COLO668 (cell line): Measurements from ENCODE around the gene PHF23.

Experiments used
- DNase-seq: peaks from one replicate; lab custom pipeline; 2025; ENCODE audit not compliant: unreplicated experiment; lab: John Stamatoyannopoulos, UW

Gene PHF23

GRCh38 chr17:7239091-7240027 lies at the start of gene PHF23:
Gene PHF23 (minus strand): TSS chr17:7239457. CDS start chr17:7239279, 178 bp downstream.
- DNase-seq, result peak; percentile 96

- no peak for DNase-seq
Observed at GRCh38 chr17:7285679-7286078, 46.4 kb upstream of the PHF23 start.

GRCh38 chr17:7284911-7285310 lies 45.7 kb upstream of the PHF23 start:
- no peak for DNase-seq

GRCh38 chr17:7283471-7284216 lies 44.4 kb upstream of the PHF23 start:
- no peak for DNase-seq

- no peak for DNase-seq
Observed at GRCh38 chr17:7282752-7283321, 43.6 kb upstream of the PHF23 start.

GRCh38 chr17:7281953-7282751 lies 42.9 kb upstream of the PHF23 start:
- DNase-seq, result no peak

GRCh38 chr17:7281074-7281952 lies 42.1 kb upstream of the PHF23 start, which contains the start of gene SLC2A4:
Gene SLC2A4 (plus strand): TSS chr17:7281718. CDS start chr17:7281935, 217 bp downstream.
- peak; percentile 73 for DNase-seq

- DNase-seq, result peak; percentile 73
Observed at GRCh38 chr17:7280519-7281073, 41.3 kb upstream of the PHF23 start.

- no peak for DNase-seq
Observed at GRCh38 chr17:7279448-7279847, 40.2 kb upstream of the PHF23 start.

- DNase-seq, result no peak
Observed at GRCh38 chr17:7266784-7267183, 27.5 kb upstream of the PHF23 start.

- no peak for DNase-seq
Observed at GRCh38 chr17:7263801-7264078, 24.5 kb upstream of the PHF23 start.

GRCh38 chr17:7262935-7263800 lies 23.9 kb upstream of the PHF23 start:
- peak; percentile 45 for DNase-seq

- peak; percentile 92 for DNase-seq
Observed at GRCh38 chr17:7262192-7262934, 23.1 kb upstream of the PHF23 start, which contains the start of gene CLDN7. Gene CLDN7 (minus strand): TSS chr17:7262478. CDS start chr17:7262043, 435 bp downstream.

GRCh38 chr17:7261379-7262191 lies 22.3 kb upstream of the PHF23 start:
- DNase-seq, result peak; percentile 29

GRCh38 chr17:7260651-7261378 lies 21.6 kb upstream of the PHF23 start:
- peak; percentile 78 for DNase-seq

GRCh38 chr17:7260151-7260550 lies 20.9 kb upstream of the PHF23 start:
- DNase-seq, result no peak

GRCh38 chr17:7259555-7259889 lies 20.3 kb upstream of the PHF23 start:
- no peak for DNase-seq
